ENCODE results near the gene BRINP1. TPM values are rescaled to one million over a fixed set of nuclear protein-coding genes. Genes with fewer than 3 reads are reported as not detected.

BRINP1 gene
- total and polyA plus RNA-seq, 3 donors from 2014 or later, result 1.2 to 1.8 (median 1.7) TPM

GRCh38 chr9:119126040-119126439, 243.2 kb downstream of the BRINP1 start:
- H3K9me3 ChIP-seq, result no peaks in the 10 kb centered on the region
- no peak for TF ChIP-seq POLR2A (IDR thresholded peaks at IDR 0.05)
- no peak for TF ChIP-seq CTCF (IDR thresholded peaks at IDR 0.05)
- no peak overlapping the region for H3K4me3 ChIP-seq
- H3K4me1 ChIP-seq, result no peaks in the 10 kb centered on the region
- H3K27ac ChIP-seq, result no peak overlapping the region
- WGBS, 2 donors, result 57 to 71% methylated on average over 2 of the region's 2 CpGs
- H3K36me3 ChIP-seq (ENCODE audit: low read depth, missing control alignments), result no peaks in the 10 kb centered on the region
- H3K27me3 ChIP-seq, result no peaks in the 10 kb centered on the region
- intact Hi-C loops (cut with DNase I; ENCODE audit: low total_unique reads), result no loop called here
- DNase-seq, result no peak

GRCh38 chr9:119121899-119122298, 247.3 kb downstream of the BRINP1 start:
- intact Hi-C loops (cut with DNase I; ENCODE audit: low total_unique reads), result no loop called here
- H3K27ac ChIP-seq, result no peak overlapping the region
- DNase-seq, result no peak
- TF ChIP-seq CTCF (IDR thresholded peaks at IDR 0.05), result no peak
- TF ChIP-seq POLR2A (IDR thresholded peaks at IDR 0.05), result no peak
- no peaks in the 10 kb centered on the region for H3K36me3 ChIP-seq (ENCODE audit: low read depth, missing control alignments)
- H3K4me3 ChIP-seq, result no peak overlapping the region
- H3K9me3 ChIP-seq, result no peaks in the 10 kb centered on the region
- no peaks in the 10 kb centered on the region for H3K27me3 ChIP-seq
- no peaks in the 10 kb centered on the region for H3K4me1 ChIP-seq
- WGBS, 2 donors, result 81 to 83% methylated on average over 1 of the region's 1 CpG

GRCh38 chr9:119117409-119117808, 251.8 kb downstream of the BRINP1 start:
- intact Hi-C loops (cut with DNase I; ENCODE audit: low total_unique reads), result no loop called here

More at GRCh38 chr9:119117409-119117808, 251.8 kb downstream of the BRINP1 start:
- TF ChIP-seq CTCF (IDR thresholded peaks at IDR 0.05) (no peak), POLR2A (IDR thresholded peaks at IDR 0.05) (no peak)
- Histone ChIP-seq H3K9me3 (no peaks in the 10 kb centered on the region), H3K4me3 (no peak overlapping the region), H3K36me3 (ENCODE audit: low read depth, missing control alignments) (no peaks in the 10 kb centered on the region), H3K27ac (no peak overlapping the region), H3K4me1 (no peaks in the 10 kb centered on the region), H3K27me3 (no peaks in the 10 kb centered on the region)
- no peak for DNase-seq
